ENCODE measurements around the gene CDK2AP2.

DNA sequence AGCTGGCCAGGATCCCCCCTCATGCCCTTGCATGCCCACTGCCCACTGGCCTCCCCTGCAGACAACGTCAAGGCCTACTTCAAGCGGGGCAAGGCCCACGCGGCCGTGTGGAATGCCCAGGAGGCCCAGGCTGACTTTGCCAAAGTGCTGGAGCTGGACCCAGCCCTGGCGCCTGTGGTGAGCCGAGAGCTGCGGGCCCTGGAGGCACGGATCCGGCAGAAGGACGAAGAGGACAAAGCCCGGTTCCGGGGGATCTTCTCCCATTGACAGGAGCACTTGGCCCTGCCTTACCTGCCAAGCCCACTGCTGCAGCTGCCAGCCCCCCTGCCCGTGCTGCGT, 17.3 kb downstream of the CDK2AP2 start:
- no peak for TF ChIP-seq GABPB2 (CRISPR knock-in tag; conservative IDR thresholded peaks at IDR 0.05)
- no peak for TF ChIP-seq SPI1 (IDR thresholded peaks at IDR 0.05; ENCODE audit: borderline replicate concordance, low read depth, low read length)
- no peak for TF ChIP-seq LEF1 (IDR thresholded peaks at IDR 0.05)
- no peak for TF ChIP-seq PTRF (tag; IDR thresholded peaks at IDR 0.05)
- TF ChIP-seq, protein P1, sequence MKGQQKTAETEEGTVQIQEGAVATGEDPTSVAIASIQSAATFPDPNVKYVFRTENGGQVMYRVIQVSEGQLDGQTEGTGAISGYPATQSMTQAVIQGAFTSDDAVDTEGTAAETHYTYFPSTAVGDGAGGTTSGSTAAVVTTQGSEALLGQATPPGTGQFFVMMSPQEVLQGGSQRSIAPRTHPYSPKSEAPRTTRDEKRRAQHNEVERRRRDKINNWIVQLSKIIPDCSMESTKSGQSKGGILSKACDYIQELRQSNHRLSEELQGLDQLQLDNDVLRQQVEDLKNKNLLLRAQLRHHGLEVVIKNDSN (CRISPR knock-in tag; IDR thresholded peaks at IDR 0.05), result no peak
- TF ChIP-seq CTCF (IDR thresholded peaks at IDR 0.05 in 2 of 3, conservative IDR thresholded peaks at IDR 0.05 in 1 of 3; ENCODE audit: insufficient read depth in 2 of 3, low read depth in 1 of 3, low read length in 3 of 3), result no peak
- TF ChIP-seq, protein P2, sequence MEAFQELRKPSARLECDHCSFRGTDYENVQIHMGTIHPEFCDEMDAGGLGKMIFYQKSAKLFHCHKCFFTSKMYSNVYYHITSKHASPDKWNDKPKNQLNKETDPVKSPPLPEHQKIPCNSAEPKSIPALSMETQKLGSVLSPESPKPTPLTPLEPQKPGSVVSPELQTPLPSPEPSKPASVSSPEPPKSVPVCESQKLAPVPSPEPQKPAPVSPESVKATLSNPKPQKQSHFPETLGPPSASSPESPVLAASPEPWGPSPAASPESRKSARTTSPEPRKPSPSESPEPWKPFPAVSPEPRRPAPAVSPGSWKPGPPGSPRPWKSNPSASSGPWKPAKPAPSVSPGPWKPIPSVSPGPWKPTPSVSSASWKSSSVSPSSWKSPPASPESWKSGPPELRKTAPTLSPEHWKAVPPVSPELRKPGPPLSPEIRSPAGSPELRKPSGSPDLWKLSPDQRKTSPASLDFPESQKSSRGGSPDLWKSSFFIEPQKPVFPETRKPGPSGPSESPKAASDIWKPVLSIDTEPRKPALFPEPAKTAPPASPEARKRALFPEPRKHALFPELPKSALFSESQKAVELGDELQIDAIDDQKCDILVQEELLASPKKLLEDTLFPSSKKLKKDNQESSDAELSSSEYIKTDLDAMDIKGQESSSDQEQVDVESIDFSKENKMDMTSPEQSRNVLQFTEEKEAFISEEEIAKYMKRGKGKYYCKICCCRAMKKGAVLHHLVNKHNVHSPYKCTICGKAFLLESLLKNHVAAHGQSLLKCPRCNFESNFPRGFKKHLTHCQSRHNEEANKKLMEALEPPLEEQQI (IDR thresholded peaks at IDR 0.05), result no peak
- TF ChIP-seq ZNF282 (CRISPR knock-in tag; IDR thresholded peaks at IDR 0.05), result no peak
- TF ChIP-seq E2F6 (IDR thresholded peaks at IDR 0.05; ENCODE audit: borderline replicate concordance in 1 of 2, extremely low read depth in 1 of 2, insufficient read depth in 1 of 2, insufficient read length in 1 of 2, low read depth in 1 of 2, low read length in 1 of 2, poor library complexity in 1 of 2, severe bottlenecking in 1 of 2), result no peak
- TF ChIP-seq POLR2AphosphoS2 (IDR thresholded peaks at IDR 0.05; ENCODE audit: low read length), result no peak; the same call in 1 of the 2 replicates
- TF ChIP-seq, protein P3, sequence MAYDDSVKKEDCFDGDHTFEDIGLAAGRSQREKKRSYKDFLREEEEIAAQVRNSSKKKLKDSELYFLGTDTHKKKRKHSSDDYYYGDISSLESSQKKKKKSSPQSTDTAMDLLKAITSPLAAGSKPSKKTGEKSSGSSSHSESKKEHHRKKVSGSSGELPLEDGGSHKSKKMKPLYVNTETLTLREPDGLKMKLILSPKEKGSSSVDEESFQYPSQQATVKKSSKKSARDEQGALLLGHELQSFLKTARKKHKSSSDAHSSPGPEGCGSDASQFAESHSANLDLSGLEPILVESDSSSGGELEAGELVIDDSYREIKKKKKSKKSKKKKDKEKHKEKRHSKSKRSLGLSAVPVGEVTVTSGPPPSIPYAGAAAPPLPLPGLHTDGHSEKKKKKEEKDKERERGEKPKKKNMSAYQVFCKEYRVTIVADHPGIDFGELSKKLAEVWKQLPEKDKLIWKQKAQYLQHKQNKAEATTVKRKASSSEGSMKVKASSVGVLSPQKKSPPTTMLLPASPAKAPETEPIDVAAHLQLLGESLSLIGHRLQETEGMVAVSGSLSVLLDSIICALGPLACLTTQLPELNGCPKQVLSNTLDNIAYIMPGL (CRISPR knock-in tag; IDR thresholded peaks at IDR 0.05), result no peak
- no peak for TF ChIP-seq CEBPB (tag; IDR thresholded peaks at IDR 0.05)
